Gastroesophageal sphincter (tissue), 3 donors: ENCODE results near the gene FAM20A.

Experiments
- POLR2A ChIP-seq, 2 donors: fragments of 450-650 bp; IDR thresholded peaks; one replicate each; pipeline ENCODE4 v1.6.1; 2017; ENCODE audit warnings: antibody characterized with exemption in 2 of 2, mild to moderate bottlenecking in 2 of 2, moderate library complexity in 1 of 2
- POLR2AphosphoS5 ChIP-seq: sonication (generic); formaldehyde crosslinking; IDR thresholded peaks from one replicate; pipeline ENCODE4 v1.6.1; 2017; ENCODE audit warnings: antibody characterized with exemption
- TF ChIP-seq, protein P1 (sequence below), 4 experiments: fragments of 200-600 bp in 2 of 4; fragments of 450-650 bp in 2 of 4; sonication (generic) in 1 of 4; IDR thresholded peaks; one replicate each; pipeline ENCODE4 v1.5.1; 2017 to 2019; ENCODE audit warnings: antibody characterized with exemption in 4 of 4, mild to moderate bottlenecking in 2 of 4, moderate library complexity in 2 of 4

DNA sequence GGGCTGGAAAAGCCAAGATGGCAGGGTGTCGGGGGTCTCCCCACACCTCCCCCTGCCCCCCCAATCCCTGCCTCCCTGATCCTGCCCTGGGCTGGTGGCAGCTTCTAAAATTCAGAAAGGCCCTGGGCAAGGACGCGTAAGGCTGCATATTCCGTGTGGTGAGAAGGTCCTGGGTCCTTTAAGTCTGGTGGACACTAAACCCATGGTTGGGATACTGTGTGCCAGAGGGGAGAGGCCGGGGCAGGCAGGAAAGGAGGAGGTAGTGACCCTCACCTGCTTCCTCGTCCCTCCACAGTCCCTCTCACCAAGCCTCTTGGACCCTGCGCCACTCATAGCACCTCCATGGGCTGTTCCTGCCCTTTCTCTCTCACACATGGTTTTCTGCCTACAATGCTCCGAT is 60.2 kb downstream of the FAM20A start:
- TF ChIP-seq, protein P1, sequence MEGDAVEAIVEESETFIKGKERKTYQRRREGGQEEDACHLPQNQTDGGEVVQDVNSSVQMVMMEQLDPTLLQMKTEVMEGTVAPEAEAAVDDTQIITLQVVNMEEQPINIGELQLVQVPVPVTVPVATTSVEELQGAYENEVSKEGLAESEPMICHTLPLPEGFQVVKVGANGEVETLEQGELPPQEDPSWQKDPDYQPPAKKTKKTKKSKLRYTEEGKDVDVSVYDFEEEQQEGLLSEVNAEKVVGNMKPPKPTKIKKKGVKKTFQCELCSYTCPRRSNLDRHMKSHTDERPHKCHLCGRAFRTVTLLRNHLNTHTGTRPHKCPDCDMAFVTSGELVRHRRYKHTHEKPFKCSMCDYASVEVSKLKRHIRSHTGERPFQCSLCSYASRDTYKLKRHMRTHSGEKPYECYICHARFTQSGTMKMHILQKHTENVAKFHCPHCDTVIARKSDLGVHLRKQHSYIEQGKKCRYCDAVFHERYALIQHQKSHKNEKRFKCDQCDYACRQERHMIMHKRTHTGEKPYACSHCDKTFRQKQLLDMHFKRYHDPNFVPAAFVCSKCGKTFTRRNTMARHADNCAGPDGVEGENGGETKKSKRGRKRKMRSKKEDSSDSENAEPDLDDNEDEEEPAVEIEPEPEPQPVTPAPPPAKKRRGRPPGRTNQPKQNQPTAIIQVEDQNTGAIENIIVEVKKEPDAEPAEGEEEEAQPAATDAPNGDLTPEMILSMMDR (IDR thresholded peaks at IDR 0.05), result no peak
- TF ChIP-seq POLR2A (IDR thresholded peaks at IDR 0.05), result no peak
- TF ChIP-seq POLR2AphosphoS5, result no peak
